ENCODE results near the gene KBTBD13.

DNA sequence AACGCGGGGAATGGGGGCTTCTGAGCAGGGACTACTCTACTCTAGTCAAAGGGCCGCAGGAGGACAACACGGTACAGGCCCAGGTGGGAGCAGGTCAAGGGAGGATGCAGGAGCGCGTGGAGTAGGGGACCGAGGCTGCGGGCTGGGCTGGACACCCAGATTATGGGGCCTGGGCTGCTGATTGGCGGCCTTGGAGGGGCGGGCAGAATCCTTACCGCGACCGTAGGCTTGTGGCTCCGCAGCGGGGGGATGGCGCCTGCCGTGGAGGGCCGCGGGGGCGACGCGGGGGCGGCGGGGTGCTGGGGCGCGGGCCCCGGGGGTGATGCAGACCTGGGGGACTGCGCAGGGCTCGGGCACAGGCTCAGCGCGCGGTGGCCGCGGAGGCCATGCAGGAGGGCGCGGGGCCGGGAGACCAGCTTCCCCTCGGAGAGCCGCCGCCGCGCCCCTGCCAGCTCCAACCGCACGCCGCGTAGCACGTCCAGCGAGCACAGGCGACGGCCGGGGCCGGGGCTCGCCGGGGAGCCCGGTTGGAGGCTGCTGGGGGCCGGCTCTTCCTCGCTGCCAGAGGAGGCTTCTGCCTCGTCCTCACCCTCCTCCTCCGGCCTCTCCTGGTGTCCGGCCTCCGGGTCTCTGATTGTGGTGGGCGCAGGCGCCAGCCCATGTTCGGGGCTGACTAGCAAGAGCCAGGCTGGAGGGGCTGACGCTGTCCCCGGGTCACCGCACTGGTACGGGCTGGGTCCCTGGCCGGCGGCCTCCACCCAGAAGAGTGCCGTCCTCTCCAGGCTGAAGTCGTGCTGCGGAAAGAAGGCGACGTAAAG, 25.6 kb downstream of the KBTBD13 start:
- TF ChIP-seq POLR2A (IDR thresholded peaks at IDR 0.05), result no peak
- TF ChIP-seq, protein P1, sequence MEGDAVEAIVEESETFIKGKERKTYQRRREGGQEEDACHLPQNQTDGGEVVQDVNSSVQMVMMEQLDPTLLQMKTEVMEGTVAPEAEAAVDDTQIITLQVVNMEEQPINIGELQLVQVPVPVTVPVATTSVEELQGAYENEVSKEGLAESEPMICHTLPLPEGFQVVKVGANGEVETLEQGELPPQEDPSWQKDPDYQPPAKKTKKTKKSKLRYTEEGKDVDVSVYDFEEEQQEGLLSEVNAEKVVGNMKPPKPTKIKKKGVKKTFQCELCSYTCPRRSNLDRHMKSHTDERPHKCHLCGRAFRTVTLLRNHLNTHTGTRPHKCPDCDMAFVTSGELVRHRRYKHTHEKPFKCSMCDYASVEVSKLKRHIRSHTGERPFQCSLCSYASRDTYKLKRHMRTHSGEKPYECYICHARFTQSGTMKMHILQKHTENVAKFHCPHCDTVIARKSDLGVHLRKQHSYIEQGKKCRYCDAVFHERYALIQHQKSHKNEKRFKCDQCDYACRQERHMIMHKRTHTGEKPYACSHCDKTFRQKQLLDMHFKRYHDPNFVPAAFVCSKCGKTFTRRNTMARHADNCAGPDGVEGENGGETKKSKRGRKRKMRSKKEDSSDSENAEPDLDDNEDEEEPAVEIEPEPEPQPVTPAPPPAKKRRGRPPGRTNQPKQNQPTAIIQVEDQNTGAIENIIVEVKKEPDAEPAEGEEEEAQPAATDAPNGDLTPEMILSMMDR (IDR thresholded peaks at IDR 0.05), result no peak
- no peak for TF ChIP-seq POLR2AphosphoS5 (IDR thresholded peaks at IDR 0.05)
- TF ChIP-seq EP300 (IDR thresholded peaks at IDR 0.05; ENCODE audit: low read depth), result no peak

Data from transverse colon (tissue), 4 donors.